HepG2 (cell line): ENCODE measurements around the gene TRPM5. TPM values are rescaled to one million over a fixed set of nuclear protein-coding genes. Genes with fewer than 3 reads are reported as not detected.

ENCODE experiments used
- CREB1 ChIP-seq, 2 experiments: fragments of 450-650 bp in 1 of 2; IDR thresholded peaks; 2 replicates each; pipeline ENCODE4 v1.6.1; 2016 to 2017; ENCODE audit warnings: control low read depth in 1 of 2, mild to moderate bottlenecking in 1 of 2, missing compliant biosample characterization in 1 of 2, missing genetic modification characterization in 1 of 2
- GLMP ChIP-seq: sonication (generic); formaldehyde crosslinking; IDR thresholded peaks from 2 replicates; pipeline ENCODE4 v1.9.0; 2021; ENCODE audit warnings: missing genetic modification reagents, mild to moderate bottlenecking, borderline replicate concordance
- KDM4B ChIP-seq: sonication (generic); formaldehyde crosslinking; IDR thresholded peaks from 2 replicates; pipeline ENCODE4 v1.4.0; 2020; ENCODE audit warnings: missing genetic modification reagents
- MNT ChIP-seq: fragments of 450-650 bp; IDR thresholded peaks from 2 replicates; pipeline ENCODE4 v1.6.1; 2016
- PHF5A ChIP-seq: IDR thresholded peaks from one replicate; pipeline ENCODE4 v1.6.1; 2018; ENCODE audit warnings: low read depth, missing genetic modification reagents; ENCODE audit not compliant: unreplicated experiment
- POLR2A ChIP-seq, 2 experiments: IDR thresholded peaks; 2 replicates each; pipeline ENCODE4 v1.6.1; 2011; ENCODE audit warnings: low read depth in 2 of 2, low read length in 2 of 2, mild to moderate bottlenecking in 1 of 2, moderate library complexity in 1 of 2; ENCODE audit not compliant: insufficient read depth in 1 of 2
- RFXAP ChIP-seq: sonication (generic); formaldehyde crosslinking; IDR thresholded peaks from 2 replicates; pipeline ENCODE4 v1.4.0; 2020; ENCODE audit warnings: missing genetic modification reagents, borderline replicate concordance
- RNF2 ChIP-seq: fragments of 450-650 bp; conservative IDR thresholded peaks from 2 replicates; pipeline ENCODE4 v1.6.1; 2016; ENCODE audit warnings: low read depth
- RXRB ChIP-seq: IDR thresholded peaks from 2 replicates; pipeline ENCODE4 v1.6.1; 2016; ENCODE audit warnings: borderline replicate concordance, missing genetic modification reagents, missing compliant biosample characterization
- SMAD1 ChIP-seq: sonication (generic); formaldehyde crosslinking; IDR thresholded peaks from 2 replicates; pipeline ENCODE4 v1.4.0; 2020; ENCODE audit warnings: missing genetic modification reagents, low read depth, mild to moderate bottlenecking, borderline replicate concordance
- SMARCC2 ChIP-seq: fragments of 450-650 bp; IDR thresholded peaks from 2 replicates; pipeline ENCODE4 v1.6.1; 2017; ENCODE audit warnings: antibody characterized with exemption, mild to moderate bottlenecking
- SP4 ChIP-seq: sonication (generic); formaldehyde crosslinking; IDR thresholded peaks from 2 replicates; pipeline ENCODE4 v1.8.1; 2023; ENCODE audit warnings: mild to moderate bottlenecking, missing genetic modification reagents
- ZBTB25 ChIP-seq: IDR thresholded peaks from 2 replicates; pipeline ENCODE4 v1.6.1; 2018; ENCODE audit warnings: missing genetic modification reagents
- ZBTB3 ChIP-seq: sonication (generic); formaldehyde crosslinking; IDR thresholded peaks from 2 replicates; pipeline ENCODE4 v1.4.0; 2020; ENCODE audit warnings: low read depth, mild to moderate bottlenecking, moderate library complexity, missing genetic modification reagents, borderline replicate concordance
- ZFP1 ChIP-seq: IDR thresholded peaks from 2 replicates; pipeline ENCODE4 v1.6.1; 2016
- ZGPAT ChIP-seq: IDR thresholded peaks from 2 replicates; pipeline ENCODE4 v1.6.1; 2016; ENCODE audit warnings: mild to moderate bottlenecking
- ZNF121 ChIP-seq: sonication (generic); formaldehyde crosslinking; IDR thresholded peaks from 2 replicates; pipeline ENCODE4 v1.5.0; 2020; ENCODE audit warnings: mild to moderate bottlenecking, missing genetic modification reagents
- ZNF432 ChIP-seq: sonication (generic); formaldehyde crosslinking; IDR thresholded peaks from 2 replicates; pipeline ENCODE4 v1.5.0; 2020; ENCODE audit warnings: missing genetic modification reagents, mild to moderate bottlenecking, borderline replicate concordance
- ZNF44 ChIP-seq: sonication (generic); formaldehyde crosslinking; IDR thresholded peaks from 2 replicates; pipeline ENCODE4 v1.5.1; 2020; ENCODE audit warnings: mild to moderate bottlenecking, missing genetic modification reagents
- ZNF503 ChIP-seq: sonication (generic); formaldehyde crosslinking; IDR thresholded peaks from 2 replicates; pipeline ENCODE4 v1.4.0; 2020; ENCODE audit warnings: missing genetic modification reagents
- ZNF577 ChIP-seq: sonication (generic); formaldehyde crosslinking; IDR thresholded peaks from 2 replicates; pipeline ENCODE4 v1.4.0; 2020; ENCODE audit warnings: mild to moderate bottlenecking, low read depth, missing genetic modification reagents, borderline replicate concordance
- ZNF672 ChIP-seq: sonication (generic); formaldehyde crosslinking; IDR thresholded peaks from 2 replicates; pipeline ENCODE4 v1.8.1; 2022; ENCODE audit warnings: missing genetic modification reagents
- ZNF740 ChIP-seq: sonication (generic); formaldehyde crosslinking; IDR thresholded peaks from 2 replicates; pipeline ENCODE4 v1.4.0; 2020; ENCODE audit warnings: missing genetic modification reagents
- ZNF768 ChIP-seq: sonication (generic); formaldehyde crosslinking; IDR thresholded peaks from 2 replicates; pipeline ENCODE4 v1.4.0; 2020; ENCODE audit warnings: missing genetic modification reagents
- polyA plus RNA-seq, 8 experiments: library from polyadenylated mRNA; depleted of rRNA in 3 of 8; stranded (reverse) in 7 of 8; unstranded in 1 of 8; fragments of >200 nt; fragmentation: Illumina TruSeq in 4 of 8; extraction: Trizol in 4 of 8; gene quantifications; 2 replicates each; pipeline versions ENCODE4 v1.2.1 to v1.2.3, GENCODE V29; 2011 to 2016; ENCODE audit warnings: low read depth in 4 of 8, missing spikeins in 1 of 8, mixed read lengths in 1 of 8; ENCODE audit not compliant: insufficient read depth in 1 of 8
- total RNA-seq, 5 experiments: library from RNA; depleted of rRNA; stranded (reverse); fragments of >200 nt; fragmentation: Illumina TruSeq; extraction: Trizol; gene quantifications; 2 replicates each; pipeline ENCODE4 v1.2.3, GENCODE V29; 2016; ENCODE audit warnings: low read depth in 1 of 5

The TRPM5 gene
- total and polyA plus RNA-seq, 2 of the 13 experiments (the other 11 are each of a cell fraction or from before 2014, with no cell fraction given): 0.12 TPM; not detected in 1

- no peak for TF ChIP-seq SMARCC2
- no peak for TF ChIP-seq ZFP1 (CRISPR knock-in tag)
- TF ChIP-seq ZNF768: no peak
- TF ChIP-seq RNF2: no peak
- no peak for TF ChIP-seq GLMP (CRISPR knock-in tag)
- peak; percentile 61; the same call in 1 of the 2 replicates for TF ChIP-seq ZNF740 (CRISPR knock-in tag)
- no peak for TF ChIP-seq PHF5A (CRISPR knock-in tag)
- no peak for TF ChIP-seq ZNF121 (CRISPR knock-in tag)
- no peak for TF ChIP-seq POLR2A (IDR thresholded peaks at IDR 0.05; ENCODE audit: insufficient read depth in 1 of 2, low read depth in 2 of 2, low read length in 2 of 2)
- TF ChIP-seq KDM4B (CRISPR knock-in tag): no peak
- no peak for TF ChIP-seq ZBTB25 (CRISPR knock-in tag)
- no peak for TF ChIP-seq RXRB (CRISPR knock-in tag)
- no peak for TF ChIP-seq ZNF672 (CRISPR knock-in tag)
- no peak for TF ChIP-seq ZNF432
- TF ChIP-seq CREB1 (IDR thresholded peaks at IDR 0.05): no peak
- no peak for TF ChIP-seq CREB1 (CRISPR knock-in tag; IDR thresholded peaks at IDR 0.05)
- no peak for TF ChIP-seq ZGPAT (CRISPR knock-in tag)
- no peak for TF ChIP-seq ZNF503 (CRISPR knock-in tag)
- no peak for TF ChIP-seq MNT
- no peak for TF ChIP-seq SP4 (CRISPR knock-in tag)
- peak; percentile 42; the same call in 1 of the 2 replicates for TF ChIP-seq RFXAP
- TF ChIP-seq ZBTB3: no peak
- no peak for TF ChIP-seq ZNF577 (CRISPR knock-in tag)
- no peak for TF ChIP-seq ZNF44 (CRISPR knock-in tag)
- TF ChIP-seq SMAD1 (CRISPR knock-in tag): no peak; the same call in 1 of the 2 replicates
Measured at GRCh38 chr11:2420502-2421225, 23.6 kb downstream of the TRPM5 start (continued).
